GM23248 (cell line): ENCODE data around the gene UBXN6. TPM values are rescaled to one million over a fixed set of nuclear protein-coding genes. Genes with fewer than 3 reads are reported as not detected.

Experiments
- DNase-seq: peaks from one replicate; pipeline ENCODE4 v3.0.0-alpha.2; 2015
- H2AFZ ChIP-seq: fragments of 200-600 bp; sonication (generic); 2 replicates; pipeline ENCODE4 v1.6.1; 2016; ENCODE audit warnings: antibody characterized with exemption
- H3F3A ChIP-seq: fragments of 200-600 bp; sonication (generic); 2 replicates; pipeline ENCODE4 v1.6.1; 2016; ENCODE audit warnings: mild to moderate bottlenecking, antibody characterized with exemption, mixed run types; ENCODE audit not compliant: insufficient read depth
- H3K27ac ChIP-seq: fragments of 200-600 bp; sonication (generic); 2 replicates; pipeline ENCODE4 v1.5.1; 2016; ENCODE audit warnings: mild to moderate bottlenecking
- H3K27me3 ChIP-seq: fragments of 200-600 bp; sonication (generic); replicated peaks from 2 replicates; pipeline ENCODE4 v1.6.1; 2016; ENCODE audit warnings: mild to moderate bottlenecking; ENCODE audit not compliant: insufficient read depth
- H3K36me3 ChIP-seq: fragments of 200-600 bp; sonication (generic); 2 replicates; pipeline ENCODE4 v1.6.1; 2016; ENCODE audit warnings: low read depth, mild to moderate bottlenecking
- H3K4me1 ChIP-seq: fragments of 200-600 bp; sonication (generic); 2 replicates; pipeline ENCODE4 v1.6.1; 2016; ENCODE audit warnings: mild to moderate bottlenecking; ENCODE audit not compliant: insufficient read depth
- H3K4me2 ChIP-seq: fragments of 200-600 bp; sonication (generic); one replicate; pipeline ENCODE4 v1.6.1; 2016; ENCODE audit warnings: mild to moderate bottlenecking; ENCODE audit not compliant: unreplicated experiment
- H3K4me3 ChIP-seq: fragments of 200-600 bp; sonication (generic); 2 replicates; pipeline ENCODE4 v1.5.1; 2016; ENCODE audit warnings: mild to moderate bottlenecking
- H3K79me2 ChIP-seq: fragments of 200-600 bp; sonication (generic); 2 replicates; pipeline ENCODE4 v1.6.1; 2016; ENCODE audit warnings: mild to moderate bottlenecking; ENCODE audit not compliant: insufficient read depth
- H3K9ac ChIP-seq: fragments of 200-600 bp; sonication (generic); 2 replicates; pipeline ENCODE4 v1.6.1; 2016; ENCODE audit warnings: mild to moderate bottlenecking
- H3K9me2 ChIP-seq: fragments of 200-600 bp; sonication (generic); 2 replicates; pipeline ENCODE4 v1.6.1; 2016; ENCODE audit warnings: mixed run types, mild to moderate bottlenecking, moderate library complexity; ENCODE audit not compliant: insufficient read depth
- H3K9me3 ChIP-seq: fragments of 200-600 bp; sonication (generic); one replicate; pipeline ENCODE4 v1.6.1; 2017; ENCODE audit warnings: low read depth
- H4K20me1 ChIP-seq: fragments of 200-600 bp; sonication (generic); 2 replicates; pipeline ENCODE4 v1.6.0; 2016; ENCODE audit not compliant: insufficient read depth
- EZH2 ChIP-seq: fragments of 200-600 bp; sonication (generic); IDR thresholded peaks from 2 replicates; pipeline ENCODE4 v1.6.1; 2018; ENCODE audit warnings: antibody characterized with exemption, mild to moderate bottlenecking; ENCODE audit not compliant: insufficient read depth, poor library complexity, severe bottlenecking
- EZH2phosphoT487 ChIP-seq: fragments of 200-600 bp; sonication (generic); IDR thresholded peaks from 2 replicates; pipeline ENCODE4 v1.6.1; 2018; ENCODE audit warnings: antibody characterized with exemption, moderate library complexity, mild to moderate bottlenecking, low read depth; ENCODE audit not compliant: insufficient read depth
- WGBS, 2 experiments: methylation state at CpG; one replicate each; pipeline ENCODE4 v1.1.6; 2015 to 2017; ENCODE audit warnings: low lambda C conversion rate in 2 of 2, low coverage in 1 of 2; ENCODE audit errors: missing lambda C conversion rate in 2 of 2; 5-methylcytosine and 5-hydroxymethylcytosine counted together
- in situ Hi-C: fragments of 300-500 bp; cut with MboI; formaldehyde crosslinking; loops from 2 replicates; pipeline ENCODE4 v1.15.0; 2020
- polyA plus RNA-seq: library from polyadenylated mRNA; unstranded; fragments of >200 nt; fragmentation: Nextera tagmentation; extraction: Ambion mirVana; gene quantifications from 2 replicates; pipeline ENCODE4 v1.2.1, GENCODE V29; 2016
- total RNA-seq: library from RNA; depleted of rRNA; stranded (reverse); fragments of >200 nt; shearing (Covaris generic); gene quantifications from 2 replicates; pipeline ENCODE4 v1.2.3, GENCODE V29; 2014

Gene UBXN6
- total and polyA plus RNA-seq, 2 experiments from 2014 or later: 45.8 to 113 TPM

DNA sequence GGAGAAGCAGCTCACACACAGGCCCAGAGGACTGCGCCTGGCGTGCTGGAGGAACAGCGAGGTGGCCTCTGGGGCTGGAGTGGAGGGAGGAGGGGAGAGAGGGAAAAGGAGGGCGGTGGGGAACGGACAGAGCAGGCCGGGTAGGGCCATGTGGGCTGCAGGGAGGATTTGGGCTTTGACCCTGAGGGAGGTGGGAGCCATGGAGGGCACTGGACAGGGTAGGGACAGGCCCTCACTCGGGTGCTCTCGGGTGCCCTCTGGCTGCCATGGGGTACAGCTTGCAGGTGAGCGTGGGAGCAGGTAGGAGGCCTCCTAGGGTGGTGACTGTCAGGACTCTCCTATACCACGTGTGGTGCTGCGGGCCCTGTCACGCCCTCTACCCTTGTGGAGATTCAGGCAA is 37.9 kb upstream of the UBXN6 start:
- no peak for DNase-seq
- in situ Hi-C loops: no loop called here
- Histone ChIP-seq H3K9me2 (no peaks in the 10 kb centered on the region), H3K79me2 (no peaks in the 10 kb centered on the region), H3F3A (no peaks in the 10 kb centered on the region), H4K20me1 (no peaks in the 10 kb centered on the region), H3K4me3 (no peak overlapping the region), H3K27ac (no peak overlapping the region), H2AFZ (no peak overlapping the region), H3K4me1 (no peaks in the 10 kb centered on the region), H3K4me2 (no peak overlapping the region), H3K9me3 (no peaks in the 10 kb centered on the region), H3K27me3 (no peaks in the 10 kb centered on the region), H3K36me3 (no peaks in the 10 kb centered on the region; the same call in 1 of the 2 replicates), H3K9ac (no peak overlapping the region)
- WGBS, 2 experiments: 95 to 98% methylated on average over 7 to 12 of the region's 12 CpGs
- no peak for TF ChIP-seq EZH2phosphoT487
- no peak for TF ChIP-seq EZH2

DNA sequence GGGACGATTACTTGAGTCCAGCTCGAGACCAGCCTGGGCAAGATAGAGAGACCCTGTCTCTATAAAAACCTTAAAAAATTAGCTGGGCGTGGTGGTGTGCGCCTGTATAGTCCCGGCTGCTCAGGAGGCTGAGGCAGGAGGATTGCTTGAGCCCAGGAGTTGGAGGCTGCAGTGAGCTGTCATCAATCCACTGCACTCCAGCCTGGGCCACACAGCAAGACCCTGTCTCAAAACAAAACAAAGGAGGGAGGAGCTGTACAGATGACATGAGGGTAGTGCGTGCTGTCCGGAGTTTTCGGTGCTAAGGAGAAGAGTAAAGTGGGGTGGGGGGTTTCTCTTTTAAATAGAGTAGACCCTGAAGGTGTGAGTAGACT is 37.1 kb upstream of the UBXN6 start:
- Histone ChIP-seq H3K27ac (no peak overlapping the region), H3K4me3 (no peak overlapping the region), H3K27me3 (no peaks in the 10 kb centered on the region), H3K9ac (no peak overlapping the region), H3K79me2 (no peaks in the 10 kb centered on the region), H3K9me2 (no peaks in the 10 kb centered on the region), H3K4me1 (no peaks in the 10 kb centered on the region), H4K20me1 (no peaks in the 10 kb centered on the region), H3K9me3 (no peaks in the 10 kb centered on the region), H3K36me3 (peaks cover 1% of the 10 kb centered on the region; the same call in 1 of the 2 replicates), H3F3A (no peaks in the 10 kb centered on the region), H3K4me2 (no peak overlapping the region), H2AFZ (no peak overlapping the region)
- WGBS, 2 experiments: 97 to 99% methylated on average over 6 to 8 of the region's 8 CpGs
- TF ChIP-seq EZH2phosphoT487 (no peak), EZH2 (no peak)
- no peak for DNase-seq
- in situ Hi-C loops: no loop called here

DNA sequence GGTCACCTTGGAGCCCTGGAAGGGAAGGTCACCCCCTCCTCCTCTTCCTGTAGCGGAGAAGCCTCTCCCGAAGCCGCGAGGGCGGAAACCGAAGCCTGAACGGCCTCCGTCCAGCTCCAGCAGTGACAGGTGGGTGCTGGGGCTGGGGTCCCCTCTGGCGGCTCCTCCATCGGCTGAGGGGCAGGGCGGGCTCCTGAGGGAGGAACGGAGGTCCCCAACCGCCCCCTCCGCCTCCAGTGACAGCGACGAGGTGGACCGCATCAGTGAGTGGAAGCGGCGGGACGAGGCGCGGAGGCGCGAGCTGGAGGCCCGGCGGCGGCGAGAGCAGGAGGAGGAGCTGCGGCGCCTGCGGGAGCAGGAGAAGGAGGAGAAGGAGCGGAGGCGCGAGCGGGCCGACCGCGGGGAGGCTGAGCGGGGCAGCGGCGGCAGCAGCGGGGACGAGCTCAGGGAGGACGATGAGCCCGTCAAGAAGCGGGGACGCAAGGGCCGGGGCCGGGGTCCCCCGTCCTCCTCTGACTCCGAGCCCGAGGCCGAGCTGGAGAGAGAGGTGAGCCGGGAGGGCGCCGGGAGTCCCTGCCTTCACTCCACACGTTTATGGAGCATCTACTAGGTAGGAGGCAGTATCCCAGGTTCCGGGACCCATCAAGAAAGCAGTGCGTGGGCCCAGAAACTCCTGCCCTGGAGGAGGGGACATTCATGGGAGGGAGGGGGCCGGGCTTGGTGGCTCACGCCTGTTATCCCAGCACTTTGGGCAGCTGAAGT is 36.5 kb upstream of the UBXN6 start:
- no peaks in the 10 kb centered on the region for H3K9me3 ChIP-seq
- in situ Hi-C loops: no loop called here
- no peak overlapping the region for H3K4me2 ChIP-seq
- H3K9me2 ChIP-seq: no peaks in the 10 kb centered on the region
- H2AFZ ChIP-seq: no peak overlapping the region
- 96 to 97% methylated on average over 54 to 61 of the region's 61 CpGs for WGBS, 2 experiments
- no peaks in the 10 kb centered on the region for H4K20me1 ChIP-seq
- no peak overlapping the region for H3K4me3 ChIP-seq
- no peaks in the 10 kb centered on the region for H3F3A ChIP-seq
- H3K4me1 ChIP-seq: no peaks in the 10 kb centered on the region
- no peaks in the 10 kb centered on the region for H3K27me3 ChIP-seq
- H3K27ac ChIP-seq: no peak overlapping the region
- no peaks in the 10 kb centered on the region for H3K79me2 ChIP-seq
- H3K36me3 ChIP-seq: peaks cover 4% of the 10 kb centered on the region; the same call in 1 of the 2 replicates
- TF ChIP-seq EZH2: no peak
- TF ChIP-seq EZH2phosphoT487: no peak
- DNase-seq: no peak
- no peak overlapping the region for H3K9ac ChIP-seq

DNA sequence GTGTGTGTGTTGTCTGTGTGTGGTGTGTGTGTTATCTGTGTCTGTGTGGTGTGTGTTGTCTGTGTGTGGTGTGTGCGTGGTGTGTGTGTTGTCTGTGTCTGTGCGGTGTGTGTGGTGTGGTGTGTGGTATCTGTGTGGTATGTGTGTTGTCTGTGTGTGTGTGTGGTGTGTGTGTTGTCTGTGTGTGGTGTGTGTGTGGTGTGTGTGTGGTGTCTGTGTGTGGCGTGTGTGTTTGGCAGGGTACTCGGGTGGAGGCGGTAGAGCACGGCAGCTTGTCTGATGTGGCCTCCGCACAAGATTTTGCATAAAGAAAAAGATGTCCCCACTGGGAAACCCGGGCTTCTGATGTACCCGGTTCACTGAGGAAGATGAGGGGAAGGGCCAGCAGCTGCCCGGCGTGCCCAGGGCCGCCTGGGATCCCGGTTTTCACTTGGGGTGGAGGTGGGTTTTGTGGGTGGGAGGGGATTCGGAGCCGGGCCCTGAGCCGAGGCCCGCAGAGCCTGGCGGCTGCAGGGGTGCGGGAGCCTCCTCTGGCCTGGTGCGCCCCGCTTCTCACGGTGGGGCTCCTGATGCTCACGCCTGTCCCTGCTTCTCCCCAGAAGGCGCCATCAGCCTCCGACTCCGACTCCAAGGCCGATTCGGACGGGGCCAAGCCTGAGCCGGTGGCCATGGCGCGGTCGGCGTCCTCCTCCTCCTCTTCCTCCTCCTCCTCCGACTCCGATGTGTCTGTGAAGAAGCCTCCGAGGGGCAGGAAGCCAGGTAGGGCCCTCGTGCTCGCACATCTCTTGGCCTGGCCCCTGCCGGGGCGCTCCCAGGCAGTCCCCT is 35.7 kb upstream of the UBXN6 start:
- no peaks in the 10 kb centered on the region for H3K9me2 ChIP-seq

More for the DNA sequence above, 35.7 kb upstream of the UBXN6 start:
- Histone ChIP-seq H4K20me1 (no peaks in the 10 kb centered on the region), H3K27me3 (no peaks in the 10 kb centered on the region), H3K36me3 (peaks cover 4% of the 10 kb centered on the region; the same call in 1 of the 2 replicates), H3K27ac (no peak overlapping the region), H3K4me2 (no peak overlapping the region), H3K79me2 (no peaks in the 10 kb centered on the region), H3K9ac (no peak overlapping the region), H3K4me3 (no peak overlapping the region), H3K9me3 (no peaks in the 10 kb centered on the region), H3K4me1 (no peaks in the 10 kb centered on the region), H3F3A (no peaks in the 10 kb centered on the region), H2AFZ (no peak overlapping the region)
- TF ChIP-seq EZH2phosphoT487 (no peak), EZH2 (no peak)
- no peak for DNase-seq
- in situ Hi-C loops: no loop called here
- 94 to 95% methylated on average over 32 to 41 of the region's 41 CpGs for WGBS, 2 experiments
